Mucosa of rectum (tissue), 2 donors: ENCODE measurements around the gene PXDC1.
"Not testable (repeated sequence)": the region's sequence is repeated elsewhere in the genome, so short reads cannot be mapped to it uniquely, and the experiment has no call there.

ENCODE experiments used
- H3K27ac ChIP-seq, 2 donors: one replicate each; pipeline ENCODE4 v1.7.0; 2013; ENCODE audit warnings: inconsistent platforms in 2 of 2, low read depth in 2 of 2, low read length in 2 of 2
- H3K27me3 ChIP-seq, 2 donors: one replicate each; pipeline ENCODE4 v1.7.0; 2013; ENCODE audit warnings: low read length in 2 of 2; ENCODE audit not compliant: control insufficient read depth in 2 of 2, insufficient read depth in 2 of 2
- H3K36me3 ChIP-seq, 2 donors: one replicate each; pipeline ENCODE4 v1.7.0; 2013; ENCODE audit warnings: low read length in 2 of 2; ENCODE audit not compliant: control insufficient read depth in 2 of 2, insufficient read depth in 2 of 2
- H3K4me1 ChIP-seq, 2 donors: one replicate each; pipeline ENCODE4 v1.7.0; 2013; ENCODE audit warnings: low read length in 2 of 2, mild to moderate bottlenecking in 1 of 2; ENCODE audit not compliant: control insufficient read depth in 2 of 2, insufficient read depth in 2 of 2
- H3K4me3 ChIP-seq, 2 donors: one replicate each; pipeline ENCODE4 v1.7.0; 2013; ENCODE audit warnings: low read length in 2 of 2
- H3K9ac ChIP-seq, 2 donors: one replicate each; pipeline ENCODE4 v1.7.0; 2013; ENCODE audit warnings: low read length in 2 of 2, low read depth in 1 of 2, mild to moderate bottlenecking in 1 of 2
- H3K9me3 ChIP-seq, 2 donors: one replicate each; pipeline ENCODE4 v1.7.0; 2013; ENCODE audit warnings: low read length in 2 of 2; ENCODE audit not compliant: control insufficient read depth in 2 of 2
- donor health status: healthy.
- donor health status: Normal muscosa, but diverticular disease.

PXDC1 gene

DNA sequence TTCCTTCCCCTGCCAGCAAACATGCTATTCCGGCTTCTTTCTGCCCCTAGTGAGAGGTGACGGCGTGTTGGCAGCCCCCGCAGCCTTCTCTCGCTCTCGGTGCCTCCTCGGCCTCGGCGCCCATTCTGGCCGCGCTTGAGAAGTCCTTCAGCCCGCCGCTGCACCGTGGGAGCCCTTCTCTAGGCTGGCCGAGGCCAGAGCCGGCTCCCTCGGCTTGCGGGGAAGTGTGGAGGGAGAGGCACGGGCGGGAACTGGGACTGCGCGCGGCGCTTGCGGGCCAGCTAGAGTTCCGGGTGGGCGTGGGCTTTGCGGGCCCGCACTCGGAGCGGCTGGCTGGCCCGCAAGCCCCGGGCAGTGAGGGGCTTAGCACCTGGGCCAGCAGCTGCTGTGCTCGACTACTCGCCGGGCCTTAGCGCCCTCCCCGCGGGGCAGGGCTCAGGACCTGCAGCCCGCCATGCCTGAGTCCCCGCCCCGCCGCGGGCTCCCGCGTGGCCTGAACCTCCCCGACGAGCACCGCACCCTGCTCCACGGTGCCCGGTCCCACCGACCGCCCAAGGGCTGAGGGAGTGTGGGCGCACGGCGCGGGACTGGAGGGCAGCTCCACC lies 20.0 kb upstream of the PXDC1 start:
- H3K36me3 ChIP-seq: no peaks in the 10 kb centered on the region
- no peak overlapping the region for H3K9ac ChIP-seq
- no peak overlapping the region for H3K27ac ChIP-seq
- H3K9me3 ChIP-seq: no peaks in the 10 kb centered on the region
- no peaks in the 10 kb centered on the region for H3K4me1 ChIP-seq
- no peak overlapping the region for H3K4me3 ChIP-seq
- H3K27me3 ChIP-seq: no peaks in the 10 kb centered on the region

DNA sequence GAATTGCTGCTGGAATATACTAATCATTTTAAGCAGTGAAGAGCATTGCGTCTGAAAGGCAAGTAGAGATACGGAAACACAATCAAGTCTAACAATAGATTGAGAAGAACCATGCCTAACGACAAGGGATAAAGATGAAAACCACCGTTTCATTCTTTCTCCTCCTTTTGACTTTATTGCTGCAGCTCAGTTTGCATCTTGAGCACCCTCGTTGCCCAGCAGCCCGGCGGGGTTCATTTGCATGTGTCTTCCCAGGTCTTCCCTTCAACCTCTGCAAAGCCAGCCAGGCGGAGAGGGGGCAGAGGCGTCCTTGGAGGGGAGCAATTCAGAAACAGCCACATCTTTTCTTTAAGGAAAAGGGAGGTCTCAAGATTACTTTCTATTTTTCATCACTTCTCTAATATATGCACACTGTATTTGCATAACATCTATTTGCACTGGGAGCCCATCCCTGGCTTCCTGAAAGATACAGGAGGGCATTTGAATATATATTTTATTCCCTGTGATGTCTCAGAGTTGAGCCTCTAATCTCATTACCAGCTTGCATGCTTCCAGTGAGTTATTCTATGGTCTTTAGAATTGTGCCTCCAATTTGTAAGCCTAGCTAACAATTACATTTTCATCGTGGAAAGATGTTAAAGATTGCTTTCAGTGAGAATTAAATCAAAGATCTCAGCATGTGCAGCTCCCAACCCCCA lies 18.7 kb upstream of the PXDC1 start:
- no peaks in the 10 kb centered on the region for H3K4me1 ChIP-seq
- H3K36me3 ChIP-seq: no peaks in the 10 kb centered on the region
- no peaks in the 10 kb centered on the region for H3K27me3 ChIP-seq
- H3K4me3 ChIP-seq: no peak overlapping the region
- no peak overlapping the region for H3K9ac ChIP-seq
- no peak overlapping the region for H3K27ac ChIP-seq
- H3K9me3 ChIP-seq: no peaks in the 10 kb centered on the region

DNA sequence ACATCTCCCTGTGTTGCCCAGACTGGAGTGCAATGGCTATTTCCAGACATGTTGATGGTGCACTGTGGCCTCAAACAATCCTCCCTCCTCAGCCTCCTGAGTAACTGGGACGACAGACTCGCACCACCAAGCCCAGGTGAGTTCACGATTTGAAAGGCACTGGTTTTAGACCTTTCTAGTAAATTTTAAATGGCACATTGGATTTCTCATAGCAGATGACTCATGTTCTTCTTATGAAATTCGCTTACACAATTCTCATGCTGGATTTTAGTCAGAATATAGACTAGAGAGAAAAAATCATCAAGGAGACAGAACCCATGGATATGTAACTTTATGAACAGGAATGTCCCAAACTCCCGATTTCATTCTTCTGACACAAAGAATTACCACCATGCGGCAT lies 18.1 kb upstream of the PXDC1 start:
- no peaks in the 10 kb centered on the region for H3K36me3 ChIP-seq
- H3K4me3 ChIP-seq: no peak overlapping the region
- H3K9me3 ChIP-seq: no peaks in the 10 kb centered on the region
- no peaks in the 10 kb centered on the region for H3K27me3 ChIP-seq
- no peak overlapping the region for H3K27ac ChIP-seq
- no peak overlapping the region for H3K9ac ChIP-seq
- H3K4me1 ChIP-seq: no peaks in the 10 kb centered on the region

DNA sequence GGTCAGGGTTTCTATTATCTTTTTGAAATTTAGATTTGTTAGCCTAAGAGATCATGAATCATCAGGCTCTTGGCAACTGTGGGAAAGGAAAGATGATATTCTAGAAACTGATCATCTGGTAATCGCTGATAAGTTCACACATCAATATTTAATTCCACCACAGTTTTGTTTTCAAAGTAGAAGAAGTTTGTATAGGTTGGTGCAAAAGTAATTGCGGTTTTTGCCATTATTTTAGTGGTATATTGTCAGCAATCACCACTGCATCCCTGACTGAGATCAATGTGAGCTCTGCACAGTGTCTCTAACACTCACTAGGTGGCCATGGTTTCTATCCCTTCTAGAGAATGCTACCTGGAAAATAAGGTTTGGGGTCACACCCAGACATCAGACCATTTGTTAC lies 17.0 kb upstream of the PXDC1 start:
- H3K36me3 ChIP-seq: no peaks in the 10 kb centered on the region
- H3K4me1 ChIP-seq: no peaks in the 10 kb centered on the region
- no peak overlapping the region for H3K4me3 ChIP-seq
- H3K9me3 ChIP-seq: no peaks in the 10 kb centered on the region
- H3K9ac ChIP-seq: no peak overlapping the region
- H3K27me3 ChIP-seq: no peaks in the 10 kb centered on the region
- H3K27ac ChIP-seq: no peak overlapping the region

DNA sequence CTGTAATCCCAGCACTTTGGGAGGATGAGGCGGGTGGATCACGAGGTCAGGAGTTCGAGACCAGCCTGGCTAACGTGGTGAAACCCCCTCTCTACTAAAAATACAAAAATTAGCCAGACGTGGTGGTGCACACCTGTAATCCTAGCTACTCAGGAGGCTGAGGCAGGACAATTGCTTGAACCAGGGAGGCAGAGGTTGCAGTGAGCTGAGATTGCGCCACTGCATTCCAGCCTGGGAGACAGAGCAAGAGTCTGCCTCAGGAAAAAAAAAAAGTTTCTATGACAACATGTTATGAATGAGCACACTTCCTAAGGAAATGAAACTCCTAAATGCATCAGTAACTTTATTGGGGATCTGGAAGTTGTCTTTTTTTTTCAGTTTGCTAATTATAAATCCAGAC lies 16.0 kb upstream of the PXDC1 start:
- not testable (repeated sequence) for H3K4me3 ChIP-seq

DNA sequence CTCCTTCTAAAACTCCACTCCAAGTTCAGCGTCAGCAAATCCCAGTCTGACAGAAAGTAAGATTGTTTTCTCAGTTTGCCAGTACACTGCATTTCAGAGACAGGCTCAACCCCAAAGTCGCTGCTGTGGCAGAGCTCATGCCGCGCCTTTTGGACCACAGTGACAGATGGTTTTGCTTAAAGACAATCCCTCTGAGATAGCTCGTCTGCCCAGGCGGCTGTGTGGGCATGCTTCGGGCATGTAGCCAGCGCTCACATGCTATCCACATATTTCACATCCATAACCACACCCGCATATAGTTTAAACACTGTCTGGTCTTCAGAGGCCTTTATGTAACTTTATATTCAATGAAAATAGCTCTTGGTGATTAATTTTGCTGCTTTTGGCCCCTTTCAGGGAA lies 14.7 kb upstream of the PXDC1 start:
- no peak overlapping the region for H3K9ac ChIP-seq
- H3K27ac ChIP-seq: no peak overlapping the region
- no peaks in the 10 kb centered on the region for H3K36me3 ChIP-seq
- H3K27me3 ChIP-seq: no peaks in the 10 kb centered on the region
- no peaks in the 10 kb centered on the region for H3K4me1 ChIP-seq
- no peaks in the 10 kb centered on the region for H3K9me3 ChIP-seq
- H3K4me3 ChIP-seq: no peak overlapping the region

More for the DNA sequence above, 16.0 kb upstream of the PXDC1 start:
- not testable (repeated sequence) for H3K36me3 ChIP-seq, H3K9ac ChIP-seq, H3K9me3 ChIP-seq, H3K4me1 ChIP-seq, H3K27me3 ChIP-seq, H3K27ac ChIP-seq

DNA sequence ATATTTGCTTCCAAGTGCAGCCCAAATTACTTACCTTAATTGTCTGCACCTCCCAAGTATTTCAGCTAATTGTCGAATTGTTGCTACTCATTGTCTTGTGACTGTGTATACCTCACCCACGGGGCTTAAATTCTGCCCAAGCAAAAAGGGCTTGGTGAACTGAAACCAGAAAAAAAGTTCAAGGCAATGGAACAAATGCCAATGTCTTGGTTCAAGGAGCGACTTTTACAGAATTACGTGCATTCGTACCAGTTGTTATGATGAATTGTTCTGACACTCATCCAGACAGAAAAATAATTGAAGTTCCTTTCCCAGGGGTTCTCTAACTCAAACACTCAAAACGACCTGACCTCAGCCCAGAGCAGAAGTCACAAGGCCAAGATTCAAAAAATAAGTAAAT lies 13.9 kb upstream of the PXDC1 start:
- no peak overlapping the region for H3K27ac ChIP-seq
- H3K9me3 ChIP-seq: no peaks in the 10 kb centered on the region
- no peaks in the 10 kb centered on the region for H3K4me1 ChIP-seq
- H3K4me3 ChIP-seq: no peak overlapping the region
- H3K36me3 ChIP-seq: no peaks in the 10 kb centered on the region
- no peak overlapping the region for H3K9ac ChIP-seq
- H3K27me3 ChIP-seq: no peaks in the 10 kb centered on the region

DNA sequence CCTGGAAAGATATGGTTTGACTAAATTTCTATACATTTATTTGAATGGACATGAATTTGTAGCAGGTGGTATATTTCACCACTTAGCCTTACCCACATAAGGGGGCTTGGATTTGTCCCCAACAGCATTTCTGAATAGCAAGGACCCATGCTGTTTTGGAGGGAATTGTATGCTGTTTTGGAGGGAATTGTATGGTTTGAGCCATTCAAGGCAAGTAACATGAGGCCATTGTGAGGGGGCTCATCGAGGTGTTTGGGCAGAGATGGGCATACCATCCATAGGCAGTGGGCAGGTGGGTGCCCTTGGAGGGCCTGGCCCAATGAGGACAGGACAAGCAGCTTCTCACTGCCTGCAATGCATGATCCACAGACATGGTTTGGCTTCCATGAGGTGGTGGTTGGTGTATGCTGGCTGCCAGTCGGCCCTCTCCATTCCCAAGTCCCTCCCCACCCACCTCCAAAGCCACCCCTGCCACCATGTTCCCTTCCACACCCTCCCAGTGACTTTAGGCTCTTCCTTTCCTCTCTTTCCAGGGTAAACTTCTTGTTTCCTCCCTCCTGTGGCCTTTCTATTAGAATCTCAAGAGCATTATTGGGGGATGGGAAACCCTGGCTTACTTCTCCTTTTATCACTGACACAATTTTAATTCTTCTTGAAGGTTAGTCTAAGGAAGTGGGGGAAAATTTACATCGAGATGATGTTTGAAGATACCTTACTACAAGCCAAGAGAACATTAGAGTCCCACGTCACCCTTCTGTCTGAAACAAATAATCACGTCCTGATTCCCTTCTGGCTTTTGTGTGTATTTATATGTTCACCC lies 13.2 kb upstream of the PXDC1 start:
- no peak overlapping the region for H3K9ac ChIP-seq
- H3K36me3 ChIP-seq: no peaks in the 10 kb centered on the region
- no peaks in the 10 kb centered on the region for H3K4me1 ChIP-seq
- no peak overlapping the region for H3K27ac ChIP-seq
- no peaks in the 10 kb centered on the region for H3K9me3 ChIP-seq
- H3K4me3 ChIP-seq: no peak overlapping the region
- H3K27me3 ChIP-seq: no peaks in the 10 kb centered on the region

DNA sequence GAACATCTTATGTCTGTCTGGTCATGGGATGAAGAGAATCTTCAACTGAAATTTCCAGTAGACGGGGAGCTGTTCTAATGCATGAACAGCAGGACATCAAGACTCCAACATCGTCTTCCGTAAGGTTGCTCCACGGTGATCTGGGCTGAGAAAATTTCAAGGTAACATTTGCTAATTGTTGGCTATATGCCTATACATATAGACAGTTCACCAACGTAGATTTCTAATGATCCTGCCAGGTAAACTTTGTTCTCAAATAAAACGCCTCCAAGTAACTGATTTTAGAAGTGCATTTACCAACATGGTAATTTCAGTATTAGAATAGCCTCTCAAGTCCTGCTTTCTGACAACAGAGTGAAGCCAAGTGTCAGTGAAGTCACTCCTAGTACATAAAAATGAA lies 11.3 kb upstream of the PXDC1 start:
- H3K9ac ChIP-seq: no peak overlapping the region
- H3K4me3 ChIP-seq: no peak overlapping the region

DNA sequence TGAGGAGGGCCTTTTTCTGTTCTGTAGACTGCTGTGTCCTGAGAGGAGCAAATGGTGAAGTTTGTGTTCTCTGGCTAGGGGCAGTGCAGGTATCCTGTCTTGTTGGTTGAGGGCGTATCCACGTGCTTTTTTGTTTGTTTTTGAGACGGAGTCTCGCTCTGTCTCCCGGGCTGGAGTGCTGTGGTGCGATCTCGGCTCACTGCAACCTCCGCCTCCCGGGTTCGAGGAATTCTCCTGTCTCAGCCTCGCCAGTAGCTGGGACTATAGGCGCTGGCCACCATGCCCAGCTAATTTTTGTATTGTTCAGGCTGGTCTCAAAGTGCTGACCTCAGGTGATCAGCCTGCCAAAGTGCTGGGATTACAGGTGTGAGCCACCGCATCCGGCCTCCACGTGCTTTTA lies 10.8 kb upstream of the PXDC1 start:
- Histone ChIP-seq H3K36me3 (no peaks in the 10 kb centered on the region), H3K9ac (no peak overlapping the region), H3K4me1 (no peaks in the 10 kb centered on the region), H3K27ac (no peak overlapping the region), H3K4me3 (no peak overlapping the region), H3K9me3 (no peaks in the 10 kb centered on the region), H3K27me3 (no peaks in the 10 kb centered on the region)

More for the DNA sequence above, 11.3 kb upstream of the PXDC1 start:
- Histone ChIP-seq H3K27me3 (no peaks in the 10 kb centered on the region), H3K4me1 (no peaks in the 10 kb centered on the region), H3K36me3 (no peaks in the 10 kb centered on the region), H3K27ac (no peak overlapping the region), H3K9me3 (no peaks in the 10 kb centered on the region)
